NB4 (cell line): ENCODE results near the gene SLC38A2.

ENCODE experiments used
- POLR2A ChIP-seq: IDR thresholded peaks from 2 replicates; pipeline ENCODE4 v1.6.1; 2011; ENCODE audit warnings: mild to moderate bottlenecking; ENCODE audit not compliant: insufficient read length; ENCODE audit errors: extremely low read depth
- TF ChIP-seq, protein P1 (sequence below): IDR thresholded peaks from one replicate; pipeline ENCODE4 v1.5.1; 2012; ENCODE audit warnings: low read depth, low read length
- TF ChIP-seq, protein P2 (sequence below): IDR thresholded peaks from 2 replicates; pipeline ENCODE4 v1.6.1; 2011; ENCODE audit warnings: low read depth, low read length

DNA sequence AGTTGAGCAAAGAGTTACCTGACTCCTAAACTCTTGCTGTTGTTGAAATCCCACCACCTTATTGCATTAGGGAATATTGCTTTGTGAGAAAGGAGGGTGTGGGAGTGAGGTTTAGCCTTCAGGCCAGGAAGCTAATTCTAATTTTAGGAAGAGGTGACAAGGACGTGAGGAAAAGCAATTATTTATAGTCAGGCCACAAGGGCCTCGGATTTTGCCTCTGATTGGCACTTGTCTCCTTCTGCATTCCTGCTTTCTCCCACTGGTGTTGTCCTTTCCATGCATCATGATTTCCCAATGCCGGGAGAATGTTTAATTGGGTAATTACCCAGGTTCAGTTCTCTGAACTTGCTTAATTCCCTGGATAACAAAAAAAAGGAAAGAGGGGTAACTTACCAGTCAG is 37.9 kb upstream of the SLC38A2 start:
- TF ChIP-seq, protein P1, sequence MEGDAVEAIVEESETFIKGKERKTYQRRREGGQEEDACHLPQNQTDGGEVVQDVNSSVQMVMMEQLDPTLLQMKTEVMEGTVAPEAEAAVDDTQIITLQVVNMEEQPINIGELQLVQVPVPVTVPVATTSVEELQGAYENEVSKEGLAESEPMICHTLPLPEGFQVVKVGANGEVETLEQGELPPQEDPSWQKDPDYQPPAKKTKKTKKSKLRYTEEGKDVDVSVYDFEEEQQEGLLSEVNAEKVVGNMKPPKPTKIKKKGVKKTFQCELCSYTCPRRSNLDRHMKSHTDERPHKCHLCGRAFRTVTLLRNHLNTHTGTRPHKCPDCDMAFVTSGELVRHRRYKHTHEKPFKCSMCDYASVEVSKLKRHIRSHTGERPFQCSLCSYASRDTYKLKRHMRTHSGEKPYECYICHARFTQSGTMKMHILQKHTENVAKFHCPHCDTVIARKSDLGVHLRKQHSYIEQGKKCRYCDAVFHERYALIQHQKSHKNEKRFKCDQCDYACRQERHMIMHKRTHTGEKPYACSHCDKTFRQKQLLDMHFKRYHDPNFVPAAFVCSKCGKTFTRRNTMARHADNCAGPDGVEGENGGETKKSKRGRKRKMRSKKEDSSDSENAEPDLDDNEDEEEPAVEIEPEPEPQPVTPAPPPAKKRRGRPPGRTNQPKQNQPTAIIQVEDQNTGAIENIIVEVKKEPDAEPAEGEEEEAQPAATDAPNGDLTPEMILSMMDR, result no peak
- TF ChIP-seq POLR2A, result no peak
- TF ChIP-seq, protein P2, sequence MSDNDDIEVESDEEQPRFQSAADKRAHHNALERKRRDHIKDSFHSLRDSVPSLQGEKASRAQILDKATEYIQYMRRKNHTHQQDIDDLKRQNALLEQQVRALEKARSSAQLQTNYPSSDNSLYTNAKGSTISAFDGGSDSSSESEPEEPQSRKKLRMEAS, result no peak
